ENCODE data around the gene SESN1. TPM values are rescaled to one million over a fixed set of nuclear protein-coding genes. Genes with fewer than 3 reads are reported as not detected.

The SESN1 gene
- total RNA-seq, 4 donors from 2014 or later: 32.3 to 104 (median 70.7) TPM

DNA sequence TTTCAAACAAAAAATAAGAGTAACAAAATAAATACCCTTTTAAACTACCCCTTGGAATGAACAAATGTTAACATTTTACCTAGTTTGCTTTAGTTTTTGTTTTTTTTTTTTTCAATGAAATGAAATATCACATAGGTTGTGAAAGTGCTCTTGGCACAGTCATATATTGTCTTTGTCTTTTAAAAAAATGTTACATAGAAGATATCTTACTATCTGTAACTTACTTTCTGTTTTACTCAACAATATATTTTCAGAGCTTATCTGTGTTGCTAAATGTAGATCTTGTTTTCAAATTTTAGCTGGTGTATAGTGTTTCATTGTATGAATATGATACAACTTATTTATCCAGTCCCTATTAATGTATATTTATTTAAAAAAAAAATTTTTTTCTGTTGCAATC is 9.3 kb upstream of the SESN1 start:
- intact Hi-C loops (cut with DNase I; ENCODE audit: low total_unique reads): no loop called here

DNA sequence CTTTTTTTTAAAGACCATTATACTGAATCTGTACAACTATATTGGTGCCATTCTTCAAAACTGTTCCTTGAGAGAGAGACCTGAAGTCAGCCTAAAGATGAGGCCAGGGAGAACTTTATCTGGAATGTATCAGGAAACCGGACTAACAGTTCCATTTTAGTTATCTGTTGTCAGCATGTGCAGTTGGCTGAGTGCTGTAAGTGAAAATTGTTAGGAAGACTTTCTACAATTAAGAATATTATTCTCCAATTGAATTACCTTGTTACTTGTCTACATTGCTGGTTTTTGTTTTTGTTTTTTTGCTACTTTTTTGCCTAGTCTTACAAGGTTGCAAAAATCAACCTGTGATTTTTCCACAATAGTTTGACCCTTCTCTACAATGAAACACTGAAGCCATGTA is 8.1 kb upstream of the SESN1 start:
- DNase-seq: no peak
- TF ChIP-seq, protein P1, sequence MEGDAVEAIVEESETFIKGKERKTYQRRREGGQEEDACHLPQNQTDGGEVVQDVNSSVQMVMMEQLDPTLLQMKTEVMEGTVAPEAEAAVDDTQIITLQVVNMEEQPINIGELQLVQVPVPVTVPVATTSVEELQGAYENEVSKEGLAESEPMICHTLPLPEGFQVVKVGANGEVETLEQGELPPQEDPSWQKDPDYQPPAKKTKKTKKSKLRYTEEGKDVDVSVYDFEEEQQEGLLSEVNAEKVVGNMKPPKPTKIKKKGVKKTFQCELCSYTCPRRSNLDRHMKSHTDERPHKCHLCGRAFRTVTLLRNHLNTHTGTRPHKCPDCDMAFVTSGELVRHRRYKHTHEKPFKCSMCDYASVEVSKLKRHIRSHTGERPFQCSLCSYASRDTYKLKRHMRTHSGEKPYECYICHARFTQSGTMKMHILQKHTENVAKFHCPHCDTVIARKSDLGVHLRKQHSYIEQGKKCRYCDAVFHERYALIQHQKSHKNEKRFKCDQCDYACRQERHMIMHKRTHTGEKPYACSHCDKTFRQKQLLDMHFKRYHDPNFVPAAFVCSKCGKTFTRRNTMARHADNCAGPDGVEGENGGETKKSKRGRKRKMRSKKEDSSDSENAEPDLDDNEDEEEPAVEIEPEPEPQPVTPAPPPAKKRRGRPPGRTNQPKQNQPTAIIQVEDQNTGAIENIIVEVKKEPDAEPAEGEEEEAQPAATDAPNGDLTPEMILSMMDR (IDR thresholded peaks at IDR 0.05): no peak
- TF ChIP-seq POLR2A (IDR thresholded peaks at IDR 0.05): no peak
- H3K4me3 ChIP-seq: no peak overlapping the region
- H3K4me1 ChIP-seq: no peaks in the 10 kb centered on the region
- no peaks in the 10 kb centered on the region for H3K27me3 ChIP-seq
- H3K36me3 ChIP-seq: no peaks in the 10 kb centered on the region
- intact Hi-C loops (cut with DNase I; ENCODE audit: low total_unique reads): no loop called here
- H3K9me3 ChIP-seq: no peaks in the 10 kb centered on the region
- H3K27ac ChIP-seq: no peak overlapping the region

More for the DNA sequence above, 9.3 kb upstream of the SESN1 start:
- Histone ChIP-seq H3K36me3 (no peaks in the 10 kb centered on the region), H3K4me3 (no peak overlapping the region), H3K9me3 (no peaks in the 10 kb centered on the region), H3K4me1 (no peaks in the 10 kb centered on the region), H3K27me3 (no peaks in the 10 kb centered on the region), H3K27ac (no peak overlapping the region)
- DNase-seq: no peak
- TF ChIP-seq, protein P1 (IDR thresholded peaks at IDR 0.05): no peak
- TF ChIP-seq POLR2A (IDR thresholded peaks at IDR 0.05): no peak

DNA sequence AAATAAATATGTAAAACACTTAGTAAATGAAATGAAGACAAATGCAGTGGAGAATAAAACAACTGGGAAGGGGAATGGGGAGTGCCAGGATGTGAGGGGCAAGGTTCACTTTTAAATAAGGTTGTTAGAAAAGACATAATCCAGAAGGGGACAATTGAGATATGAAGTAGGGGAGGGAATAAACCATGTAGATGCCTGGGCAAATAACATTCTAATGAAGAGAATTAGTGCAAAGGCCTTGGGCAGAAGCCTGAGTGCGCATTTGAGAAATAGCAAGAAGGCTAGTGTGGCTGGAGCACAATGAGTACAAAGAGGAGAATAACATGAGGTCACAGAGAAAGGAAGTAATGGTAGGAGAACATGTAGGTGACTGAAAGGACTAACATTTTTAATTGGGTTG is 3.0 kb upstream of the SESN1 start:
- no peaks in the 10 kb centered on the region for H3K27me3 ChIP-seq
- intact Hi-C loops (cut with DNase I; ENCODE audit: low total_unique reads): loop anchor here (10.0 kb wide), 1 partner anchor 253 kb away; the partner anchor contains the start of gene ARMC2
- H3K36me3 ChIP-seq: no peaks in the 10 kb centered on the region
- no peak for DNase-seq
- no peak overlapping the region for H3K27ac ChIP-seq
- no peaks in the 10 kb centered on the region for H3K9me3 ChIP-seq
- TF ChIP-seq, protein P1 (IDR thresholded peaks at IDR 0.05): no peak
- TF ChIP-seq POLR2A (IDR thresholded peaks at IDR 0.05): no peak
- H3K4me1 ChIP-seq: no peaks in the 10 kb centered on the region
- H3K4me3 ChIP-seq: no peak overlapping the region

DNA sequence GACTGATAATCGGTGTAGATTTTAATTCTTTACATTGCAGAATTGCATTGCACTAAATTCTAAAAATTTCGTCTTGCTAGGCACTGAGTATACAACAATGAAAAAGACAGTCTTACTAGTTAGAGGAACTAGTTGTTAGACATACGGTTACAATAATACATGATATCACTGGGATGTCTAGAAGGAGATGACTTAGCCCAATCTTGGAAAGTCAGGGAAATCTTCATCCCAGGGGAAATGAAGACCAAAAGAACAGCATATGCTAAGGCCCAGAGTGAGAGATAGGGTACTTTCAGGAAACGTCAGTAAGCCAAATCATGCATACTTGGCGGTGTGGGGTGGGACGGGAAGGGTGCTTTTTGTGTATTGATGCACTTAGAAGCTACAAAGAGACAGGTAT is 1.6 kb upstream of the SESN1 start:
- no peaks in the 10 kb centered on the region for H3K27me3 ChIP-seq
- DNase-seq: no peak
- H3K4me3 ChIP-seq: peak overlapping the region; percentile 79 to 88
- no peaks in the 10 kb centered on the region for H3K4me1 ChIP-seq
- no peaks in the 10 kb centered on the region for H3K36me3 ChIP-seq
- TF ChIP-seq, protein P1 (IDR thresholded peaks at IDR 0.05): no peak
- no peak for TF ChIP-seq POLR2A (IDR thresholded peaks at IDR 0.05)
- intact Hi-C loops (cut with DNase I; ENCODE audit: low total_unique reads): loop anchor here (10.0 kb wide), 1 partner anchor 251 kb away; the partner anchor contains the start of gene ARMC2
- H3K9me3 ChIP-seq: no peaks in the 10 kb centered on the region
- peak overlapping the region; percentile 98 to 99 for H3K27ac ChIP-seq

DNA sequence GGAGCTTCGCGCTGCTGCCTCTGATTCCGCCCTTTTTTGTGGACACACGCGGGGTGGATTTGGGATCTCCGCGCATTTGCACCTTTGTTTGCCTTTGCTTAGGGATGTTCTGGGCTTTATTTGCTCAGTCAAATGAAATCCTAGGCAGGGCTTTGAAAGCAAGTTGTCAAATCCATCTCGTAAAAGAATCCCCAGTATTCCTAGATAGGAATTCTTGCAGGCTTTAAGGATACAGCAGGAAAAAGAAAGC is 1.1 kb upstream of the SESN1 start:
- intact Hi-C loops (cut with DNase I; ENCODE audit: low total_unique reads): loop anchor here (10.0 kb wide), 1 partner anchor 251 kb away; the partner anchor contains the start of gene ARMC2
- no peak for TF ChIP-seq POLR2A (IDR thresholded peaks at IDR 0.05)
- TF ChIP-seq, protein P1 (IDR thresholded peaks at IDR 0.05): no peak

More for the DNA sequence above, 1.1 kb upstream of the SESN1 start:
- Histone ChIP-seq H3K36me3 (no peaks in the 10 kb centered on the region), H3K9me3 (no peaks in the 10 kb centered on the region), H3K4me1 (no peaks in the 10 kb centered on the region), H3K27me3 (no peaks in the 10 kb centered on the region), H3K27ac (peak overlapping the region; percentile 98 to 99), H3K4me3 (peak overlapping the region; percentile 79 to 88)
- DNase-seq: no peak
